Panc1 (cell line): ENCODE measurements around the gene CDC25B. TPM values are rescaled to one million over a fixed set of nuclear protein-coding genes. Genes with fewer than 3 reads are reported as not detected.

Source experiments
- ATAC-seq: fragments of 200-7000 bp; cut with Tn5 transposase; 2 replicates; pipeline ENCODE4 v1.9.1; 2020; ENCODE audit warnings: mild to moderate bottlenecking, moderate library complexity
- BruUV-seq: library from RNA; stranded (reverse); fragments of 400-500 nt; replicated peaks from 2 replicates; lab custom pipeline; 2021; lab: Mats Ljungman, UMichigan
- CTCF ChIA-PET: fragments of 300-600 bp; sonication (Branson Sonifier 250); formaldehyde crosslinking; loops from one replicate; lab custom pipeline; 2022; ENCODE audit warnings: antibody characterized with exemption; lab: Charles Lee
- POLR2A ChIA-PET: fragments of 300-600 bp; sonication (Branson Sonifier 250); formaldehyde crosslinking; loops from one replicate; lab custom pipeline; 2022; ENCODE audit warnings: antibody characterized with exemption; lab: Charles Lee
- DNase-seq: peaks from one replicate; pipeline ENCODE4 v3.0.0-alpha.2; 2010; ENCODE audit warnings: low read depth, low spot score
- H3K27ac ChIP-seq: 2 replicates; pipeline ENCODE4 v1.5.1; 2011; ENCODE audit warnings: mild to moderate bottlenecking, low read length, inconsistent platforms
- H3K27me3 ChIP-seq: fragments of 200-500 bp; sonication (Bioruptor generic); 2 replicates; pipeline ENCODE4 v1.6.0; 2014; ENCODE audit warnings: low read length, inconsistent platforms; ENCODE audit not compliant: control insufficient read depth, insufficient read depth
- H3K36me3 ChIP-seq: fragments of 200-500 bp; sonication (Bioruptor generic); 2 replicates; pipeline ENCODE4 v1.5.1; 2014; ENCODE audit warnings: inconsistent platforms, mild to moderate bottlenecking, low read length, moderate library complexity; ENCODE audit not compliant: control insufficient read depth, insufficient read depth
- H3K4me1 ChIP-seq: 2 replicates; pipeline ENCODE4 v1.5.1; 2011; ENCODE audit warnings: inconsistent platforms, mild to moderate bottlenecking, low read length, moderate library complexity; ENCODE audit not compliant: control insufficient read depth, insufficient read depth
- H3K4me3 ChIP-seq, 2 experiments: 2 replicates each; pipeline ENCODE4 v1.5.1; 2011 to 2012; ENCODE audit warnings: low read depth in 2 of 2, low read length in 2 of 2, mild to moderate bottlenecking in 2 of 2, inconsistent platforms in 1 of 2, moderate library complexity in 1 of 2
- H3K9me3 ChIP-seq: fragments of 200-500 bp; sonication (Bioruptor generic); 2 replicates; pipeline ENCODE4 v1.5.1; 2014; ENCODE audit warnings: low read depth, mild to moderate bottlenecking, inconsistent platforms, low read length, moderate library complexity; ENCODE audit not compliant: control insufficient read depth, insufficient read depth
- POLR2AphosphoS5 ChIP-seq: IDR thresholded peaks from 2 replicates; pipeline ENCODE4 v1.6.1; 2012; ENCODE audit warnings: mild to moderate bottlenecking, low read depth, low read length, moderate library complexity
- SIN3A ChIP-seq: IDR thresholded peaks from 2 replicates; pipeline ENCODE4 v1.6.1; 2012; ENCODE audit warnings: low read depth, mild to moderate bottlenecking, low read length, moderate library complexity, borderline replicate concordance; ENCODE audit not compliant: insufficient read depth
- TCF7L2 ChIP-seq: IDR thresholded peaks from 2 replicates; pipeline ENCODE4 v1.6.1; 2011; ENCODE audit warnings: mild to moderate bottlenecking, low read depth, low read length, inconsistent platforms
- in situ Hi-C: cut with HindIII; loops from 2 replicates; pipeline ENCODE4 v1.10.0; 2016; ENCODE audit warnings: low sequenced_read_pairs, low pct_unique_long_range_greater_than_20kb
- intact Hi-C: fragments of 100-400 bp; cut with micrococcal nuclease; formaldehyde crosslinking; loops from one replicate; pipeline ENCODE4 v1.10.0; 2022; ENCODE audit not compliant: unreplicated experiment
- total RNA-seq: library from RNA; stranded (reverse); gene quantifications from one replicate; pipeline ENCODE4 v1.2.1, GENCODE V29; 2021; ENCODE audit not compliant: unreplicated experiment
- TF ChIP-seq, protein P1 (sequence below): fragments of 450-650 bp; IDR thresholded peaks from 2 replicates; pipeline ENCODE4 v1.5.1; 2017; ENCODE audit warnings: mild to moderate bottlenecking
- TF ChIP-seq, protein P2 (sequence below), 2 experiments: IDR thresholded peaks; 2 replicates each; pipeline ENCODE4 v1.6.1; 2011 to 2012; ENCODE audit warnings: low read depth in 2 of 2, control low read depth in 1 of 2, low read length in 1 of 2, mild to moderate bottlenecking in 1 of 2, moderate library complexity in 1 of 2; ENCODE audit not compliant: insufficient read depth in 1 of 2

The CDC25B gene
- total RNA-seq, 1 experiment from 2014 or later = 170 TPM

DNA sequence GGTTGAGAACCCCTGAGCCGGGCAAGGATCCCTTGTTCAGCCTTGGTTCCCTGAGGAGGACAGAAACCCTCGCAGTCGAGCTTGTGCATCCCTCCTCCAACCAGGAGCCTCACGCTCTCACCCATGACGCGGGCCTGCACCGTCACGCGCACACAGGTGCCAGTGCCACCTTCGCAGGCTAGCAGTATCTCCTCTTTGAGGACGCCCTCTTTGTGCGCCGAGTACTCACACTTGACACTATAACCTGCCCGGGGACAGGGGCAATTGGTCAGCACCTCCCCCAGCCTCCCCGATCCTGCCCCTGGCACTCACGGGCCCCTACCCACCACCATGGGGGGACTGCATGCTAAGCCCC is 41.9 kb upstream of the CDC25B start:
- Histone ChIP-seq H3K9me3 (no peaks in the 10 kb centered on the region), H3K4me1 (no peaks in the 10 kb centered on the region; the same call in 1 of the 2 replicates), H3K4me3 (no peak overlapping the region), H3K27ac (no peak overlapping the region), H3K27me3 (peaks cover 6% of the 10 kb centered on the region), H3K36me3 (no peaks in the 10 kb centered on the region)
- intact Hi-C loops (no loop called here), in situ Hi-C loops (no loop called here)
- ChIA-PET POLR2A (no interaction called here), CTCF (interaction anchor here (1.5 kb wide), 1 partner anchor 14 kb away, joined by 5 read pairs; the partner anchor contains the start of gene ADISSP)
- DNase-seq (no peak), ATAC-seq (no peak)
- TF ChIP-seq, protein P1, sequence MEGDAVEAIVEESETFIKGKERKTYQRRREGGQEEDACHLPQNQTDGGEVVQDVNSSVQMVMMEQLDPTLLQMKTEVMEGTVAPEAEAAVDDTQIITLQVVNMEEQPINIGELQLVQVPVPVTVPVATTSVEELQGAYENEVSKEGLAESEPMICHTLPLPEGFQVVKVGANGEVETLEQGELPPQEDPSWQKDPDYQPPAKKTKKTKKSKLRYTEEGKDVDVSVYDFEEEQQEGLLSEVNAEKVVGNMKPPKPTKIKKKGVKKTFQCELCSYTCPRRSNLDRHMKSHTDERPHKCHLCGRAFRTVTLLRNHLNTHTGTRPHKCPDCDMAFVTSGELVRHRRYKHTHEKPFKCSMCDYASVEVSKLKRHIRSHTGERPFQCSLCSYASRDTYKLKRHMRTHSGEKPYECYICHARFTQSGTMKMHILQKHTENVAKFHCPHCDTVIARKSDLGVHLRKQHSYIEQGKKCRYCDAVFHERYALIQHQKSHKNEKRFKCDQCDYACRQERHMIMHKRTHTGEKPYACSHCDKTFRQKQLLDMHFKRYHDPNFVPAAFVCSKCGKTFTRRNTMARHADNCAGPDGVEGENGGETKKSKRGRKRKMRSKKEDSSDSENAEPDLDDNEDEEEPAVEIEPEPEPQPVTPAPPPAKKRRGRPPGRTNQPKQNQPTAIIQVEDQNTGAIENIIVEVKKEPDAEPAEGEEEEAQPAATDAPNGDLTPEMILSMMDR = no peak
- TF ChIP-seq POLR2AphosphoS5 (no peak), SIN3A (no peak), TCF7L2 (no peak)
- TF ChIP-seq, protein P2, sequence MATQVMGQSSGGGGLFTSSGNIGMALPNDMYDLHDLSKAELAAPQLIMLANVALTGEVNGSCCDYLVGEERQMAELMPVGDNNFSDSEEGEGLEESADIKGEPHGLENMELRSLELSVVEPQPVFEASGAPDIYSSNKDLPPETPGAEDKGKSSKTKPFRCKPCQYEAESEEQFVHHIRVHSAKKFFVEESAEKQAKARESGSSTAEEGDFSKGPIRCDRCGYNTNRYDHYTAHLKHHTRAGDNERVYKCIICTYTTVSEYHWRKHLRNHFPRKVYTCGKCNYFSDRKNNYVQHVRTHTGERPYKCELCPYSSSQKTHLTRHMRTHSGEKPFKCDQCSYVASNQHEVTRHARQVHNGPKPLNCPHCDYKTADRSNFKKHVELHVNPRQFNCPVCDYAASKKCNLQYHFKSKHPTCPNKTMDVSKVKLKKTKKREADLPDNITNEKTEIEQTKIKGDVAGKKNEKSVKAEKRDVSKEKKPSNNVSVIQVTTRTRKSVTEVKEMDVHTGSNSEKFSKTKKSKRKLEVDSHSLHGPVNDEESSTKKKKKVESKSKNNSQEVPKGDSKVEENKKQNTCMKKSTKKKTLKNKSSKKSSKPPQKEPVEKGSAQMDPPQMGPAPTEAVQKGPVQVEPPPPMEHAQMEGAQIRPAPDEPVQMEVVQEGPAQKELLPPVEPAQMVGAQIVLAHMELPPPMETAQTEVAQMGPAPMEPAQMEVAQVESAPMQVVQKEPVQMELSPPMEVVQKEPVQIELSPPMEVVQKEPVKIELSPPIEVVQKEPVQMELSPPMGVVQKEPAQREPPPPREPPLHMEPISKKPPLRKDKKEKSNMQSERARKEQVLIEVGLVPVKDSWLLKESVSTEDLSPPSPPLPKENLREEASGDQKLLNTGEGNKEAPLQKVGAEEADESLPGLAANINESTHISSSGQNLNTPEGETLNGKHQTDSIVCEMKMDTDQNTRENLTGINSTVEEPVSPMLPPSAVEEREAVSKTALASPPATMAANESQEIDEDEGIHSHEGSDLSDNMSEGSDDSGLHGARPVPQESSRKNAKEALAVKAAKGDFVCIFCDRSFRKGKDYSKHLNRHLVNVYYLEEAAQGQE (IDR thresholded peaks at IDR 0.05; ENCODE audit: insufficient read depth in 1 of 2, low read depth in 2 of 2, low read length in 1 of 2) = no peak
- BruUV-seq = no TSS peak

DNA sequence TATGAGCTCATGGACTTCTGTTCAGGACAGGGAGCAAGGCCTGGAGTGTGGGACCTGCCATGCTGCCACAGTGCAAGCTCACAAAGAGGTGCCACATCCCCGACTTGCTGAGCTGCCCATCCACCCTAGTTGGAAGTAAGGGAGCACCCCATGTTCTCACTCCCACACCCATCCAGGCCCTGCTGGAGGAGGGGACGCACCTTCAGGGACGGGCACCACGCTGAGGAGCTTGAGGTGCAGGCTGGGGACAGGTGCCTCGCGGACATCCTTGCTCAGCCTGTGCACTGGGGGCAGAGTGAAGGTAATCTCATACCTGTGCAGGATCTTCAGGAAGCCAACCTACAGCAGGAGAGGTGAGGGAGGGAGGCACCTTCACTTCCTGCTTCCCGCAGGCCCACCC is 40.8 kb upstream of the CDC25B start:
- ChIA-PET POLR2A (interaction anchor here (0.6 to 1.1 kb wide), 2 partner anchors 12 to 91 kb away, joined by 3 to 4 read pairs; partner anchors contain the start of gene ADISSP), CTCF (interaction anchor here (1.5 kb wide), 1 partner anchor 13 kb away, joined by 5 read pairs; the partner anchor contains the start of gene ADISSP)
- Histone ChIP-seq H3K27me3 (peaks cover 6% of the 10 kb centered on the region), H3K9me3 (no peaks in the 10 kb centered on the region), H3K27ac (no peak overlapping the region), H3K4me3 (no peak overlapping the region), H3K4me1 (no peaks in the 10 kb centered on the region; the same call in 1 of the 2 replicates), H3K36me3 (no peaks in the 10 kb centered on the region)
- TF ChIP-seq, protein P1 = no peak
- TF ChIP-seq, protein P2 (IDR thresholded peaks at IDR 0.05; ENCODE audit: insufficient read depth in 1 of 2, low read depth in 2 of 2, low read length in 1 of 2) = no peak
- no peak for TF ChIP-seq TCF7L2
- no peak for TF ChIP-seq SIN3A
- TF ChIP-seq POLR2AphosphoS5 = no peak
- in situ Hi-C loops (no loop called here), intact Hi-C loops (no loop called here)
- DNase-seq (no peak), ATAC-seq (no peak)
- BruUV-seq = no TSS peak
